ENCODE results near the gene TRMT61A. TPM values are rescaled to one million over a fixed set of nuclear protein-coding genes. Genes with fewer than 3 reads are reported as not detected.

Gene TRMT61A
- total RNA-seq, 1 donor from 2014 or later = 13.8 TPM

- peak; percentile 27 for DNase-seq (ENCODE audit: low read depth)
These were observed 6.1 kb upstream of the TRMT61A start, which contains the start of gene CKB for GRCh38 chr14:103522649-103523574. Gene CKB, minus strand, starts transcription at chr14:103522830. Its CDS starts 337 bp downstream, at chr14:103522493.

GRCh38 chr14:103523575-103523954 lies 5.4 kb upstream of the TRMT61A start:
- no peak for DNase-seq (ENCODE audit: low read depth)

GRCh38 chr14:103524002-103524935 lies 4.7 kb upstream of the TRMT61A start:
- DNase-seq (ENCODE audit: low read depth) = no peak

GRCh38 chr14:103525430-103526246 lies 3.4 kb upstream of the TRMT61A start:
- peak; percentile 76 for DNase-seq (ENCODE audit: low read depth)

GRCh38 chr14:103526247-103526913 lies 2.6 kb upstream of the TRMT61A start:
- no peak for DNase-seq (ENCODE audit: low read depth)

GRCh38 chr14:103526914-103527248 lies 2.1 kb upstream of the TRMT61A start:
- no peak for DNase-seq (ENCODE audit: low read depth)

- DNase-seq (ENCODE audit: low read depth) = peak; percentile 43
These were observed 1.4 kb upstream of the TRMT61A start for GRCh38 chr14:103527408-103528145.

GRCh38 chr14:103528146-103528586 lies 830 bp upstream of the TRMT61A start:
- DNase-seq (ENCODE audit: low read depth) = peak; percentile 27

- DNase-seq (ENCODE audit: low read depth) = no peak
These were observed 678 bp downstream of the TRMT61A start for GRCh38 chr14:103529383-103530365.

- DNase-seq (ENCODE audit: low read depth) = no peak
These were observed 1.4 kb downstream of the TRMT61A start for GRCh38 chr14:103530390-103530789.

GRCh38 chr14:103530831-103531230 lies 1.8 kb downstream of the TRMT61A start:
- no peak for DNase-seq (ENCODE audit: low read depth)

GRCh38 chr14:103531421-103532215 lies 2.6 kb downstream of the TRMT61A start:
- DNase-seq (ENCODE audit: low read depth) = no peak

GRCh38 chr14:103532216-103533136 lies 3.5 kb downstream of the TRMT61A start:
- no peak for DNase-seq (ENCODE audit: low read depth)

GRCh38 chr14:103533137-103533998 lies 4.4 kb downstream of the TRMT61A start:
- DNase-seq (ENCODE audit: low read depth) = no peak

GRCh38 chr14:103533999-103534575 lies 5.1 kb downstream of the TRMT61A start:
- no peak for DNase-seq (ENCODE audit: low read depth)
